IPS-18c (cell line): ENCODE data around the gene ATP10A.

Experiments
- H3K4me3 ChIP-seq: 2 replicates; pipeline ENCODE4 v1.7.0; 2013; ENCODE audit warnings: low read depth, mild to moderate bottlenecking, low read length, moderate library complexity; ENCODE audit not compliant: insufficient read depth
- H3K9me3 ChIP-seq: one replicate; pipeline ENCODE4 v1.6.1; 2013; ENCODE audit warnings: mild to moderate bottlenecking, low read length, moderate library complexity; ENCODE audit not compliant: control insufficient read depth, insufficient read depth

ATP10A gene

GRCh38 chr15:25679964-25680685 lies 183.0 kb downstream of the ATP10A start:
- no peak overlapping the region; the same call in 1 of the 2 replicates for H3K4me3 ChIP-seq

GRCh38 chr15:25679492-25679891 lies 183.6 kb downstream of the ATP10A start:
- Histone ChIP-seq H3K9me3 (no peaks in the 10 kb centered on the region), H3K4me3 (no peak overlapping the region)

More at GRCh38 chr15:25679964-25680685, 183.0 kb downstream of the ATP10A start:
- H3K9me3 ChIP-seq = no peaks in the 10 kb centered on the region

GRCh38 chr15:25678500-25678855 lies 184.6 kb downstream of the ATP10A start:
- Histone ChIP-seq H3K9me3 (no peaks in the 10 kb centered on the region), H3K4me3 (no peak overlapping the region)

- Histone ChIP-seq H3K4me3 (no peak overlapping the region), H3K9me3 (no peaks in the 10 kb centered on the region)
Observed at GRCh38 chr15:25677719-25678499, 185.2 kb downstream of the ATP10A start.

- Histone ChIP-seq H3K9me3 (no peaks in the 10 kb centered on the region), H3K4me3 (no peak overlapping the region)
Observed at GRCh38 chr15:25676070-25676469, 187.1 kb downstream of the ATP10A start.

GRCh38 chr15:25675396-25675795 lies 187.7 kb downstream of the ATP10A start:
- H3K4me3 ChIP-seq = no peak overlapping the region
- H3K9me3 ChIP-seq = no peaks in the 10 kb centered on the region

DNA sequence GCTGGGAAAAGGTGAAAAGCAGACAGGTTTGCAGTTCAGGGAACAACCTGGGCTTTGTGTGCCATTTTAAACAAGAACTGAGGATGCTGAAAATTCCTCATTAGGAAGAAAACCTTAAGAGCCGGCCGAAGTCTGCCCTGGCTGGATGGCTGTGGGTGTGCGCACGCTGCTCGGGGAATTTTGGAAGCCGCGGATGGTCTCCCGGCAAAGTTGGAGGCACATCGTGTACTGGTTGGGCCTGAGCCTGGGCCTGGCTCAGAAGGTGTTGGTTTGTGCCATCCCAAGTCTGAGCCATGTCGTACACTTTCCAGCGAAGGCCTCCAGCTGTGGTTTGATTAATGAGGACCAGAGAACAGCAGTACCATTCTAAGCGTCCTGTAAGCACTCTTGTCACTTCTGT lies 188.2 kb downstream of the ATP10A start:
- Histone ChIP-seq H3K9me3 (no peaks in the 10 kb centered on the region), H3K4me3 (no peak overlapping the region)

GRCh38 chr15:25673972-25674371 lies 189.2 kb downstream of the ATP10A start:
- Histone ChIP-seq H3K9me3 (no peaks in the 10 kb centered on the region), H3K4me3 (no peak overlapping the region)

DNA sequence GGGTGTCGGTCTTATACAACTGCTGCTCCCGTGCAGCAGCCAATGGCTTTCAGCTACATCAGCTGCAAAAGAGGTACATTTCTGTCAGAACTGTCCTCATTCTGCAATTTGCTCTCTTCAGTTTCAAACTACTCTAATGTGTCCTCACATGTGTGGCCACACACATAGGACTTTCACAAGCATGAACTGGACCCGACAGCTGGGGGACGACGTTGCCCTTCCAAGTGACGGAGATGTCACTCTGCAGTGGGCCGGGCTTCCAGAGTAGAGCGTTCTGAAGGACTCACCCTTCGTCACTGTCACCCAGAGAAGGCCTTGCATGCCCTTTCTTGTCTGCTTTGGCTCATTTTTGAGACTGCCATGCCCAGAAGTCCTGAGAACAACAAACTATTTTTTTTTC lies 189.8 kb downstream of the ATP10A start:
- no peaks in the 10 kb centered on the region for H3K9me3 ChIP-seq
- no peak overlapping the region for H3K4me3 ChIP-seq

- H3K9me3 ChIP-seq = no peaks in the 10 kb centered on the region
- H3K4me3 ChIP-seq = no peak overlapping the region
Observed at GRCh38 chr15:25671132-25671531, 192.0 kb downstream of the ATP10A start.

DNA sequence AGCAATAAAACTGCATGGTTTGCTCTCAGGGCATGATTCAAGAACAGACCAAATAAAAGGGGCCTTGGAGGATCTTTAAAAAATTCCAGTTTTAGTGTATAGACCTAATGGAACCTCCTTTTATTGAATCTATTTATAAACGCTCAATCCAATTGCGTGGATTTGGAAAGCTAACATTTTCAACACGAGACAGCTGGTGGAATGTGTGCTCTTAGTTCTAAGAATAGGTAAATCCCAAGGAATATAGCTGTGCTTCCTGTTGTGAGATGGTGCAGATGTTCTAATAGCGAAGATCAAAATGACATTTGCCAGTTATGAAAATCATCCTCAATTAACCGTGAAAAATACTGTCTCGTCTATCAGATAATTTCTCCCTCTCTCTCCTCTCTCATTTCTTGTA lies 192.5 kb downstream of the ATP10A start:
- Histone ChIP-seq H3K9me3 (no peaks in the 10 kb centered on the region), H3K4me3 (no peak overlapping the region)

DNA sequence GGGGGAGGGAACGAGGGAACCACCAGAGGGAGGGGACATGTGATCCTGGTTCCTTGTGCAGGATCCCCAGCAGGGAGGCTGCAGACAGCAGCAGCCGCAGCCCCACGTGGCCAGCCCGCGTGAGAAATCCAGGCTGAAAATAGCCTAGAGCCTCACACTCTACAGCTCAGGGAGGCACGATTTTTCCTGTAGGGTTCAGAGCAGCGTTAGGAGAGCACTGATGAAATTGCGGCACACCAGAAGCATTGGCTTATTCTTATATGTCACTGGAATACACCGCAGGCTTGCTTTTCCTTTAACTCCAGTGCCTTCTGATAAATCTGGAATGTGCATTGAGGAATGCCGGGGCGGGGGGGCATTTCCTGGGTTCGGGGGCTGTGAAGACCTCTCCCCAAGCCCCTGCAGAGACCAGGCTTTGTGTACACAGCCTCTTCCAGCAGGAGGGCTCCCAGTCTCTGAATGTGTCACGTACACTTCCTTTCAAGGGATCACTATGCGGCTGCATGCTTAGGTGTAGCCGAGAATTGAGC lies 193.0 kb downstream of the ATP10A start:
- Histone ChIP-seq H3K9me3 (no peaks in the 10 kb centered on the region), H3K4me3 (peak overlapping the region; percentile 40)

GRCh38 chr15:25668901-25669300 lies 194.2 kb downstream of the ATP10A start:
- H3K4me3 ChIP-seq = no peak overlapping the region
- no peaks in the 10 kb centered on the region for H3K9me3 ChIP-seq

DNA sequence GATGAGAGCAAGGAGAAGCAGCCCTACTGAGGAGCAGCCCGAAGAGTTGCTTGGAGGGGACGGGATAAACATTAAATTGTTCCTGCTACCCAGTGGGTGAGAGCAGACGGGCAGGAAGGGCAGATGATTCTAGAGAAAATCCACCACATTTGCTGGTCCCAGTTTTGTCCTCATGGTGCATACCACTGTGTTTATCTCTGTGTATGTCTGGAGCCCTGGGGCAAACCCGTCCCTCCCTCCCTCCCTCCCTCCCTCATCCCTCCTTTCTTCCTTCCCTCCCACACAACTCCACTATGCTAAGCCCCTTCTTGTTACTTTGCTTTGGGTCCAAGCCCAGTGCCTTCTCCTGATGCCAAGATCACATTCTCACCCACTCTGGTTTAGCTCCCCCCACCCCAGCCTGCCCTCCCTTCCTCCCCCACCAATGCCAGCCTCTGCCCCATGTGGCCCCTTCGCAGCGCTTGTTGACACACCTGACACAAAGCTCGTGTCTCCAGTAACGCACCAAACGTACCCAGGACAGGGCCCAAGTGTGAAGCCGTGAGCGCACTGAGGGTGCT lies 194.8 kb downstream of the ATP10A start:
- no peaks in the 10 kb centered on the region for H3K9me3 ChIP-seq

DNA sequence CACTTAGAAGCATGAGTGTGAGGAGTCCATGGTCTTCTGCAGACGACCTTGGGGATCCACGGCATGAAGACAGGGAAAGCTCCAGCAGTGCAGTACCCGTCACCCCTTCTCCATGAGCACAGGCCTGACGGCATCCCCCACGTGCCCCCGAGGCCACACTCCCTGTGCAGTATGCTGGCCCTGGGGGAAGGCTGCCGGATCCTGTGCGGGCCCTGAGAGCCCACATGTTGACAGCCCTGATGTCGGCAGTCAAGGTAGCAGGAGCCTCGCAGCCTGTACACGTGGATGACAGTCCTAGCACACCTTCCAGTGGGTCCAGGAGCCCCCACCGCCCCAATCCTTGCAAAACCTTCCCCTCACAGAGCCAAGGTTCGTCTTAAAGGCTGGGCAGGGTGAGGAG lies 195.3 kb downstream of the ATP10A start:
- Histone ChIP-seq H3K9me3 (no peaks in the 10 kb centered on the region), H3K4me3 (no peak overlapping the region)

More for the DNA sequence above, 194.8 kb downstream of the ATP10A start:
- H3K4me3 ChIP-seq = no peak overlapping the region

DNA sequence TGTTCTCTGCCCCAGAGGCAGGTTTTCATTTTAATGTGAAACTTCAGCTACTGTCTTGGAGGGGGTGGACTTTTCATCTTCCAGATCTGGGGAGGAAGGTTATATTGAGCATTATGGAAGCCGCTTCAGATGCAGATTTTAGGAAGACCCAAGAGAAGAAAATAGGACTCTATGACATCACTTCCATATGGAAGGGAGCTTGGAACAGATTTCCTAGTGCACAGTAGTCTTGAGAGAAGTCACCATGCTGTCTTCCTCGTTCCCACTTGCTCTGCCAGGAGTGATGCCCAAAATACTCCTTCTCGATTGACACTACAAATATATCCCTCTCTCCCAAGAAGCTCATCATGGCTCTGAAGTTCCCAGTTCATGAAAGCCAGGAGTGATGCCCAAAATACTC lies 197.2 kb downstream of the ATP10A start:
- Histone ChIP-seq H3K9me3 (no peaks in the 10 kb centered on the region), H3K4me3 (no peak overlapping the region)

GRCh38 chr15:25664761-25665160 lies 198.4 kb downstream of the ATP10A start:
- no peaks in the 10 kb centered on the region for H3K9me3 ChIP-seq
- H3K4me3 ChIP-seq = no peak overlapping the region

- Histone ChIP-seq H3K4me3 (no peak overlapping the region), H3K9me3 (no peaks in the 10 kb centered on the region)
Observed at GRCh38 chr15:25663515-25663914, 199.6 kb downstream of the ATP10A start.
